ENCODE measurements around the gene LAP3.
A peak's percentile ranks its signal among the peaks of the same experiment; 100 is the strongest.

Gene LAP3

DNA sequence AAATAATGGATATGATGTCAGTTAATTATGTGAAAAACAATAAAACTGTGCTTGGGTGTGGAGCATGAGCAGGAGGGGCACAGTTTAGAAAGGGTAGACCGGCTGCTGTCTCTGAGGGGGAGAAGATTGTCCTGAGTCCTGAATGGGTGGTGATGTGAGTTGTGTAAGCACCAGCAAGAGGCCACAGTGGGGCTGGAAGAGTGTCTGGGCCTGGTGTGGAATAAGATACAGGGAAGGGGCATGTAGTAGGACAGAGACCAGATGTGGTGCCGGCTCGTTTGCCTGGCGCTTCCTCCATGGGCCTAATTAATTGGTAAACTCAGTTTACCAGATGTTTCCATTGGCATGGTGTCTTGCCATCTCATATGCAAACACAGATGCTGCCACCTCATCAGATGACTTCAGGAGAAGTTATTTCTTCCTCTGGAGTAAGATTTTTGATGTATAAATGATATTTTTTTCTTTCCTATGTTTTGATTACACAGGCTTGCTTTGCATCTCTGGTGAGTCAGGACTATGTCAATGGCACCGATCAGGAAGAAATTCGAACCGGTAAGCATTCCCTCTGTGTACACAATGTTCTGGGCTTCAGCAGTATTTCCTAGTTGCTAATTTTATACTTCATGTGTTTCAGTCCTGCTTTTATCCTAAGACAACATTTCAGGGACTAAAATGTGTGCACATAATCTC is 42.6 kb downstream of the LAP3 start:
- no peak for DNase-seq

DNA sequence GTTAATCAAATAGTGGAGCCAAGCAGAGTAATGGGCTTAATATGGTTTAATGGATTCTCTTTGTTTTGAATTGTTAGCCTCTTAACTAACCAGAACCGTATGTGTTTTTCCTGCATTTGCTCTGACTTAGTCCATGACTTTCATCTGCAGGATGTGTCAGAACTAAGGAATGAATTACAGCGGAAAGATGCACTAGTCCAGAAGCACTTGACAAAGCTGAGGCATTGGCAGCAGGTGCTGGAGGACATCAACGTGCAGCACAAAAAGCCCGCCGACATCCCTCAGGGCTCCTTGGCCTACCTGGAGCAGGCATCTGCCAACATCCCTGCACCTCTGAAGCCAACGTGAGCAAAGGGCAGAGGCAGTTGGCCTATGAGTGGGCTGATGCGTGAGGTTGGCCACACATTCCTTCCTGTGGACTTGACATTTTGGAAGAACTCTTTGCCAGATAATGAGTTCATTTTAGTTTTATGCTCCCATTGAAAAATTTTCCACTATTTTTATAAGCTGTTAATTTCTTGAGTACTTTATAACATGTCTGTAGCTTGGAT is 46.5 kb downstream of the LAP3 start:
- peak; percentile 13 for DNase-seq

- DNase-seq, result no peak
Measured at GRCh38 chr4:17624821-17625220, 47.8 kb downstream of the LAP3 start.

- DNase-seq, result no peak
Measured at GRCh38 chr4:17630228-17630627, 53.2 kb downstream of the LAP3 start.

DNA sequence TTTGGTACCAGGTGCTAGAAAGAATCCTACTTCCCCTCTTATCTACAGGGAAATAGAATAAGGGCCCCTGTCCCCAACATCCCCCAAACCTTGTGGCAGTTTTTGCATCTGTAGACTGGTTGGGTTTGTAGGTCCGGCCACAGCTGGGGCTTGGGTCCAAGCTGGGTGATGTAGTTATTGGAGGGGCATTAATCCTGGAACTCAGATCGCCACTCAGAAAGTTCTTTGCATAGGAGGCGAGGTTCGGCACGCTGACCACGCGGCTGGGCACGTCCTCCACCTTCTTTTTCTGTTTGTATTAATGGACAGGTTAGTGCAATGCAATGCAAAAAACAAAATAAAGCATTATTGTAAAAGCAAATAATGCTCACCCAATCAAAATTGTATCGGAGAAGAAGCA is 56.6 kb downstream of the LAP3 start:
- no peak for DNase-seq

DNA sequence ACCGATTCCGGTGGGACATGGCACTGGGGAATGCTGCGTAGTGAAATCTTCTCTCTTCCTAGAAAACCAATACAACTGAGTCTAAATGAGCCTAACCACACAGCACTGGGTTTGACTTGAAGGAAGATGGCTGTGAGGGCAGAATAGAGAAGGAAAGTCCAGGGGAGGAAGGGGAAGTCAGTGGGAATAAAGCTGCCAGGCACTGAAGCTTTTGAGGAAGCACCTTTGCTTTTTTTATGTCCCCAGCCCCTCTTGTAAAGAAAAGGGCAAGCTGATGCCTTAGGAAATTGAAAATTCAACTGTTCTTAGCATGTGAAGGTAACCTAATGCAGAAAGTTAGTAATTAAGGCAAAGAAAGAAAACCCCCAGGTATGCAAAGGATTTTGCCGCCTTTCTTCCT is 58.1 kb downstream of the LAP3 start:
- DNase-seq, result no peak

DNA sequence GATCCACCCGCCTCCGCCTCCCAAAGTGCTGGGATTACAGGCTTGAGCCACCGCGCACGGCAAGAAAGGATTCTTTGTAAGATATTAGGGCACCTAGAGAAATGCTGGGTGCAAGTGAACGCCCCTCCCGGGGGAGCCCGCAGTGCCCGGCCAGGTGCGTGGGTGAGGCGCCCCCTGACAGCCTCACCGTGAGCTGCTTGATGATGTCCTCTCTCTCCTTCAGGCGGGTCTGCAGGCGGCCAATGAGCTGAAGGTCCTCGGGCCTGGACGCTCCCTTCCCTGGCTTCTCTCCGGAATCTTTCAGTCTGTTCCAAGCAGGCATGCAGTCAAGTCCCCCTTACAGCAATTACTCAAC is 59.3 kb downstream of the LAP3 start:
- DNase-seq, result no peak

DNA sequence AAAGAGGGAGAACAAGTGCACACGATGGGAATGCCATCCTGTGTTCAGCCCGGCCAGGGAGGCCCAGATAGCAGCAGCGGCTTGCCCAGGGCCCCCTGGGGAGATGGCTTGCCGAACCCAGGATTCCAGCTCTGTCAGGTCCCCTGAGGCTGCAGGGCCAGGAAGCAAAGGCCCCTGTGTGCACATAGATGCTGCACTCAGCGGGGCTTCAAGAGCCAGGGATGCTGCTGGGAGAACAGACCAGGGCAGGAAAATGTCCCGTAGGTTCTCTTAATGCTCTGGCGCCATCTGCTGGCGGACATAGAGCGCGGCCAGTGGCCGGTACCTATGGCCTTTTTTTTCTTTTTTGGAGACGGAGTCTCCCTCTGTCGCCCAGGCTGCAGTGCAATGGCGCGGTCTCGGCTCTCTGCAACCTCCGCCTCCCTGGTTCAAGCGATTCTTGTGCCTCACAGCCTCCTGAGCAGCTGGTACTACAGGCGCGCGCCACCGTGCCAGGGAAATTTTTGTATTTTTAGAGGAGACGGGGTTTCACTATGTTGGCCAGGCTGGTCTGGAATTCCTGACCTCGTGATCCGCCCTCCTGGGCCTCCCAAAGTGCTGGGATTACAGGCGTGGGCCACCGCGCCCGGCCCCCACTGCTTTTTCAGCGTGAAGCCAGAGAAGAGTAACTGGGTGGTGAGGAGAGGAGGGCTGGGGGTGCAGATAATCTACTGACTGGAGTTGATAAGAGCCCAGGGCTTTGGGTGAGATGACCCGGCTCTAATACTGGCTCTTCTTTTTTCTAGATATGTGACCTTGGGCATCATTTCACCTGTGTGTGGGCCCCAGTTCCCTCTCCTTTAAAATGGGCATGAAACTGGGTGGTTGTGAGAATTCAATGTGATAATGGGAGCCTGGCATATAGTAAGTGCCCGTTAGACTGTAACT is 60.0 kb downstream of the LAP3 start:
- peak; percentile 73 for DNase-seq

DNA sequence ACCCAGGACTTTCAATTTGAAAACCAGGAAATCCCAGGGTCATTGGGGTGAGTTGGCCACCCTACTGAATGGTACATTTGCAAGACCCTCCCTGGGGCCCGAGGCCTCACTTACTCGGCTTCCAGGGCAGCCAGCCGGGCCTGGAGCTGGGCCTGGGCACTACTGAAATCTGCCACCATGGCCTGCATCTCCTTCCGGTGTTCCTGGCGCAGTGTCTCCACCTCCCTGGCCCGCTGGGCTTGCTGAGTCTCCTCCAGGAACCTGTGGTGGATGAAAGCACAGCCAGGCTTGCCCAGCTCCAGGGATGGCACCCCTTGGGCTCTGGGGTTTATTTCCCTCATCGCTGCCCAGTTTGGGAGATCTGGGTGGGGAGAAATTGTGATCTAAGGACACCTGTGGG is 62.1 kb downstream of the LAP3 start:
- no peak for DNase-seq

GRCh38 chr4:17642398-17642783 is 65.4 kb downstream of the LAP3 start:
- no peak for DNase-seq

- no peak for DNase-seq
Measured at GRCh38 chr4:17646693-17647092, 69.7 kb downstream of the LAP3 start.

DNA sequence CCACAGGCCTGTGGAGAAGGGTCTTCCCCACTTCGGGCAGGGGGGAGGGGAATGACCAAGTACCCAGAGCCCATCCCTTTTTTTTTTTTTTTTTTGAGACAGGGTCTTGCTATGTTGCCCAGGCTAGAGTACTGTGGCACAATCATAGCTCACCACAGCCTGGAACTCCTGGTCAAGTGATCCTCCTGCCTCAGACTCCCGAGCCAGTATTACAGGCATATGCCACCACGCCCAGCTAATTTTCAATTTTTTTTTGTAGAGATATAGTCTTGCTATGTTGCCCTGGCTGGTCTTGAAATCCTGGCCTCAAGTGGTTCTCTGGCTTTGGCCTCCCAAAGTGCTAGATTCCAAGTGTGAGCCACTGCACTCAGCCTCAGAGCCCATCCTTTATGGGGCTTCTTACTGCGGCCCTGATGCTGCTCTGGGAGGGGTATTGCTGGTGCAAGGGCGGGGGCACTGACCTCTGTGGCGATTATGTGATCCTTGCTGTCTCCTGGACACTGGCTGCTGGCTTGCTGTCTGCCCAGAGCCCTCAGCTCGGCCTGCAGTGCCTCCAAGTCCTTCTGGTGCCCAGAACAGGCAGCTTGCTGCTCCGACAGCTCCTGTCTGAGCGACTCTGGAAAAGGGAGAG is 70.3 kb downstream of the LAP3 start:
- DNase-seq, result no peak

DNA sequence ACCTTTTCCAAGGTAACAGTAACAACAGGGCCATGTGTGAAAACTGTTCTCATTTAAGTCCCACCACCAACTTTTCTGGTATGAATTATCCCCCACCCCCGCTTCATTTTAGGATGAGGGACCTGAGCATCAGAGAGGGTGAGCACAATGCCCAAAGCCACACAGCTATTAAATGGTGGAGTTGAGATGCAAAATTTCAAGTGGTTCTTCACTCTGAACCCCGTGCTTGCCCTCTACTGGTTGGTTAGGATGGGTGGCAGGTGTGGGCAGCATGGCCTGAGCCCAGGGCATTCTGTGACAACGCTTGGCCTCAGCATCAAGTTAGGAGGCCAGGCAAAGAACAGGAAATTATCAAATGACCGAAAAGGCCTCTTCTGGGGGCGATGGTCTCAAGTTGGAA is 70.9 kb downstream of the LAP3 start:
- no peak for DNase-seq

DNA sequence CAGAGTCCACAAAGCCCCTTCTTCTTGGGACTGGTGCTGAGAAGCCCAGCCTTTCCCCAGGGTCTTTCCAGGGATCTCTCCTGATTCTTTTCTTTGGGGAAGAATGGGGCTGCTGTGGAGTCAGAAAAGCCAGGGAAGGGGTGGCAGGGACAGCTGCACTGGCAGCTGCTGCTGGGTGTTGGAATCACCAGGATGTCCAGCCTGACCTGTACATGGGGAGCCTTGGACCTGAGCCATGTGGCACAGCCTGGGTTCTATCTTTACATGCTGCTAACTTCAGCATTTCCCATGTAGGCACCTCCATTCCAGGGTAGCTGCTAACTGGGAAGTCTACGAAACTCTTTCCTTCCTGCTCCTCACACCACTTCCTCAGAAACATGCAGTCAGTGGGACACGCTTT is 73.4 kb downstream of the LAP3 start:
- DNase-seq, result no peak

DNA sequence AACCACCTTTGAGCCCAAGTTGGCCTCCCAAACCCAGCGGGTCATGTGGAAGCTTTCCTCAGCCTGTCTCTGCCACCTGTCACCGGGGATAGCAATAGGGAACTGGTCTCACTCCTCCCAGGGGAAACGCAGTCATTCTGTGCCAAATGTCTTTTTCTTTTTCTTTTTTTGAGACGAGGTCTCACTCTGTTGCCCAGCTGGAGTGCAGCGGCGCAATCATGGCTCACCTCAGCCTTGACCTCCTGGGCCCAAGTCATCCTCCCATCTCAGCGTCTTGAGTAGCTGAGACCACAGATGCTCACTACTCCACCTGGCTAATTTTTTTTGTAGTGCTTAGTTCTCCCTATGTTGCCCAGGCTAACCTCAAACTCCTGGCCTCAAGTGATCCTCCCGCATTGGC is 77.7 kb downstream of the LAP3 start:
- DNase-seq, result no peak

DNA sequence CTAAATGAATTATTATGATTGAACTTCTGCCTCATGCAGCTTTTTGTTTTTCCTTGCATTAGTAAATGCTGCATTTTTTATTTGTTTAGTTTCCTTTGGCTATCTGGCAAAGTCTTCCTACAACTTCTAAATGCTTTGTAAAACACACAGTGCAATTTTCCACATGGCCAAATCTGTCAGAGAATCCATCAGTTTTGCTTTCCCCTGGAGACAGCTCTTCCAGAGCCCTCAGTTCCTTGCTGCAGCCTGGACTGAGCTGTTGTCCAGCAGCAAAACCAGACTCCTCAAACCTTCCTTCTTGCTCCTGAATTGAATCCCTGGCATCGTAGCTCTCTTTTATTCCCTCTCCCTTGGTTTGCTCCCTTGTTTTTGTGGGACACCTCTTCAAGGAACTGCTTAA is 80.1 kb downstream of the LAP3 start:
- no peak for DNase-seq
